Measurements from ENCODE around the gene BCL6.
"Not testable (repeated sequence)": the region's sequence is repeated elsewhere in the genome, so short reads cannot be mapped to it uniquely, and the experiment has no call there.

The BCL6 gene

DNA sequence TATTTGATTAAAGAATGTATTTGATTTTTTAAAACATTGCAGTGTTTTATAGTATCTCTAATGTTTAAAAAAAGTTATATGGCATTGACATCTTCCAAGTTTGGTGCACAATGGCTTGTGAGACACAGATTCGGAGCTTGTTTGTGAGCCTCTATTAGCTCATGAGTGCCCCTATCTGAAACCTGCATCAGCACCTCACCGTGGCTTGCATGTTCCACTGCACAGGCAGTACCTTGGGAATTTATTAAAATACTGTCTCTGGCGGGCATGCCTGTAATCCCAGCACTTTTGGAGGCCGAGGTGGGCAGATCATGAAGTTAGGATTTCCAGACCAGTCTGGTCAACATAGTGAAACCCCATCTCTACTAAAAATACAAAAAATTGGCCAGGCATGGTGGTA lies 36.1 kb downstream of the BCL6 start:
- no peak for DNase-seq

DNA sequence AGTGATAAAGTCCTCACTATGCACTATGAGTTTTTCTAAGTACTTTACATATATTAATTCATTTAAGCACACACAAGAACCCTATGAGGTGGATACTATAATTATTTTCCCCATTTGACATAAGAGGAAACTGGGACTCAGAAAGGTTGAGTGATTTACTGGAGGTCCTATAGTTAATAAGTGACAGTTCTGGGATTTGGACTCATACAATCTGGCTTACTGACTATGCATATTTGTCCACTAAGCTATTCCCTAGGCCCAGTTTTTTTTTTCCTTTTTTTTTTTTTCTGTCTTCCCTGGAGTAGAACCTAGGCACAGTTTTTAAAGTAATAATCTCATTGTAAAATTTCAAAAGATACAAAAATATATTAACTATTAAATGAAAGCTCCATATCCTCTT lies 36.6 kb downstream of the BCL6 start:
- no peak for DNase-seq

DNA sequence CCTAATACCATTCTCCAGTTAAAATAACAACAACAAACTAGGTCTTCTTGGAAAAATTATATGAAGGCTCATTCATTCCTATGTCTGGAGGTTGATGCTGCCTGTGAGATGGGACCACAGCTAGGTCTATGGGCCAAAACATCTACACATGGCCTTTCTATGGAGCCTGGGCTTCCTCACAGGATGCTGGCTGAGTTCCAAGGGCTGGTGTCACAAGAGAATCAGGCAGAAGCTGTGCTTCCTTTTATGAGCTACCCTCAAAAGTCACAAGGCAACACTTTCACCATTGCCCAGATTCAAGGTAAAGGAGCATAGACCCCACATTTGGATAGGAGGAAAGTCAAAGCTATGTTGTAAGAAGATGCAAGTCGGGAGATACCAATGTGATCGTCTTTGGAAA lies 38.3 kb downstream of the BCL6 start:
- no peak for DNase-seq

DNA sequence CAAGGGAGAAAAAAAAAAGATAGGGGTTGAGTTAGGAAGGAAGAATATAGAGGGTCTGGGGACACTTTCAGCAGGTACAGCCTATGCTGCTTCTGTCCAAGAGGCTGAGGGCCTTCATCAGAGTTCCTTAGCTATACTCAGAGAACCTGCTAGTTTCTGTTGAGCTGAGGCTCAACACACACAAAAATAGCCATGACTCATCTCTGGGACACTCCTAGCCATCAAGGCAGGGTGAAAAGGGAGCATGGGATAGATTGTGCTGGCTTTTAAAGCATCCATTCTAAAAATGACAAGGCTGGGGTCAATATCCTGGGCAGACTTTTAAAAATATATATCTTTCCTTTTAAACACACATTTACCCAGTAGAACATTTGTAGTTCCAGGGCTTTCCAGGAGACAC lies 40.1 kb downstream of the BCL6 start:
- DNase-seq, result no peak

DNA sequence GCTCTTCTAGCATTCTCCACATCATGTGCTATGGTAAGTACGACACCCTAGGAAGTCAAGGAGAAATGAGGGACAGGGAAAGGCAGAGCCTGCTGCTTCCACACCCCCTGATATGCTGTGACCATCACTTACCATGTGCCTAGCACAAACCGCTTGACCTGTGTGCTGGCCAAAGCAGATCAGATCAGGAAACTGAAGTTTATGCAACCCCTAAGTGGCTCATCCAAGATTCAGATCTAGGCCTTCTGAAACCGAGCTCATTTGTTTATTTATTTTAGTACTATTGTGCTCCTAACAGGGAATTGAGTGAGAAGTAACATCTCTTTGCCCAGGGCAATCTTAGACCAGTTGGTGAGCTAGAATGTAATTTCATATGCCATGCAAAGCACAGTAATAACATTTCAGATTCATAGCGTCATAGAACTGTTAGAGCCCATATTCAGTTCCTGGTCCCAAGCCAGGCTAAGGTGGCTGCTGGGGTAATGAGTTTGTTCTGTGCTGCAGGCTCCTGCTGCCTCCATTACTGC lies 42.7 kb downstream of the BCL6 start, which contains the start of gene RTP2:
TSS of gene RTP2 (minus strand) at position 51 of the 527 bp plus-strand sequence. CDS start 429 bp downstream, outside the sequence.
- no peak for DNase-seq

DNA sequence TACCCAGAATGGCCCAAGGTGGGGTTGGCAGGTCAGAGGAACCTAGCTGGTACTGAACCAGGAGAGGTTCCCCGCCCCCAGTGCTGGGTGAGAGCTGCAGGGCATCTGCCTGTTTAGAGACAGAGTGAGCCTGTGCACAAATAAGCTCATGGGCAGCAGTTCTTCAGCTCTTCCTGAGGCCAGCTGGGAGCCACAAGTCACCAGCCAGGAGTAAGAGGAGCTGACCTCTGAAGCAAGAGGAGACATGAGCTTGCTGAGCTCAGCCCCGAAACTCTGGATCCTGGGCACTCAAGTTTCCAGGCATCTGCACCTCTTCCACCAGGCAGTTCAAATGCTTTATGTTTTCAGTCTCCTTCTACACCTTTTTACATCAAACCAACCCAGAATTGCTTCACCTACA lies 45.0 kb downstream of the BCL6 start:
- no peak for DNase-seq

DNA sequence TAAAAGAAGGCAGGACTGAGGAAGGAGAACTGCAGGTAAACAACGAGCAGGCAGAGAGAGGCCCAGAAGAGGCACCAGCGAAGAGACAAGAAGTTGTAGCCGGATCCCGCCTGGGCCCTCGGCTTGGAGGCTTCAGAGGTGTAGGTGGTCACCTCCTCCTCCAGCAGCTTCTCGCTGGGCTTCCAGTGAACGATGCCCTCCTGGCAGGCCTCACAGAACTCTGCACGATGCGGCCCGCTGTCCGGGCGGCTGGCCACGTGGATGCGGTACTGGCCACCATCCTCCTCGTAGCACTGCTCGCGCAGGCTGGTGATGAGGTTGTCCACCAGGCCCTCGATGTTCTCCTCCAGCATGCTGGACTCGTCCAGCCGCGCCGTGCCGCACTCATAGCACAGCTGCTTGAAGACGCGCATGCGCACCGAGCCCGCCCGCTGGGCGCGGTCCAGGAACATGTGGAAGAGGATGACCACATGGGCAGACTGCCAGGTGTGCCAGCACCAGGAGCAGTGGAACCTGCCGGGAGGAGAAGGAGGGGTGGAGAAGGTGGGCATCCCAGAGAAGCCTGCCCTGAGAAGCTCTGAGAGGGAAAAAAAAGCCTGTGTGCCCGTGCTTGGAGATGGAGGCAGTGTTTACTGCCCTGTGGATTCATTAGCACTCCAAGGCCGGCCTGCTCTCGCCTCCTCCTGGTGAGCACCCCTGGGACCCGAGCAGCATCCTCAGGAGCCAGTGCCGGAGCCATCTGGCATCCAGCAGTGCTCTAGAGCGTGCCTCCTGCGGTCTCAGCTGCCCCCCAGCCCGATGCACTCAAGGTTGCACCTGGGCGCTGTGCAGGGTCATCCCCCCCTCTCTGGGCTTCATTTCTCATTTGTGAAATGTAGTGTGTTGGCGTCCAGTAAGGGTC lies 46.5 kb downstream of the BCL6 start:
- DNase-seq, result no peak

DNA sequence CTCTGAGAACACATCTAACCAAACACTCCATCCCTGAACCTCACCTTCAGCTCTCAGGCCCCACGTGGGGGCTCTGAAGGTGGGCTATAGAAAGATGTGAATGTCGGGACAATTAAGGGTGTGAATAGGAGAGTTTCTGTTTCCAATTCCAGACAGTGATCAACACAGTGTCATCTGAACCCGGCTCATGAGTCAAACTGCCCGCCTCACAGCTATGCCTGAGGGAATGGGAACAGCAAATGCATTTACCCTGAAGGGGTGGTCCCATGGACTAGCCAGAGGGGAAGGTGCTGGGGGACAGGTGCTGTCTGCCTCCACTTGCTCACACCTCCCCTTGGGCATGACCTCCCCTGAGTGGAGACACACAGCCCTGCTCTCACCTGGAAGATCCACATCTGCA lies 49.2 kb downstream of the BCL6 start:
- no peak for DNase-seq

DNA sequence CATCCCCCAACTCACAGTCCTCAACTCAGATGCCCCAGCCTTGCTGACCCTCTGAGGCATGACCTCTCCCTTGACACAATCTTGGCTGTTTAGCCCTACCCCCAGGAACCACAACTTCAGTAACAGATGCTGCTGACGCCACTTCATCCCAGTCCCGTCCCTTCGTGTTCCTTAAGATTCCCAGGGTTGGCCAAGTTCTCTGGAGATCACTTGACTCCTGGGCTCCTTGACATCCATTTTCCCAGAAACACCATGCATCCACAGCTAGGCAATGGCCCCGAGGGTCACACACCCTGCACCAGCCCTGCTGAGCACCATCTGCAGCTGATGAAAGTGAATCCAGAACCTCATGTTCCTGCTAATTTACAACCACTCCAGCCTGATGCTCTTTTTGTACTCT lies 49.8 kb downstream of the BCL6 start:
- DNase-seq, result no peak

DNA sequence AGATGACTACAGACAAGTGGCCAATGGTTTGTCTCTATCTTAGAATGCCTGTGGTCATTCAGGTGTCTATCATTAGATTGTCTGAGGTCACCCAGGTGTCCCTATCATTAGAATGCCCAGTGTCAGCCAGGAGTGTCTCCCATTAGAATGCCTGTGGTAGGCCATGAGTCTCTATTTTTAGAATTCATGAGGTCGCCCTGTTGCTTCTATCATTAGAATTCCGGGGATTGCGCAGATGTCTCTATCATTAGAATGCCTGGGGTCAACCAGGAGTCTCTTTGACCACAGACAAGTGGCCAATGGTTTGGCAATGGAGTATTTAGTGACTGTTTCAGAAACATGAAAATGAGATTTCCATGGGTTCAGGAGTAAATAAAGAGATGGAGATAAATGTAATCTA lies 50.5 kb downstream of the BCL6 start:
- DNase-seq, result no peak

DNA sequence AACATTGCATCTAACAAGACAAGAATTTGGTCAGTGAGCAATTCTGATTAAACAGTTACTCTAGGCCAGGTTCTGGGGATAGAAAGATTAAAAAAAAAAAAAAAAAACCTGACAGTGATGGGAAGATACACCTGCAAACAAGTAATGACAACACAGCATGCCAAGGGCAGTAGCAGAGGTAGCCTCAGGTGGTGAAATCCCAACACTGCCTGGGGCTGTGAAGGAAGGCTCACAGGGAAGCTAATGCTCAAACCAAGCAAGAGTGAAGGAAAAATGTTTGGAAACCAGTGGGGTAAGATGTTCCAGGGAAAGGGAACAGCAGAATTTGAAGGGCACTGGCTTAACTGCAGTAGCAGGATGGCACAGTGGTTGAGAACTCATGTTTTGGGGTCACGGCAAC lies 51.8 kb downstream of the BCL6 start:
- DNase-seq, result no peak

DNA sequence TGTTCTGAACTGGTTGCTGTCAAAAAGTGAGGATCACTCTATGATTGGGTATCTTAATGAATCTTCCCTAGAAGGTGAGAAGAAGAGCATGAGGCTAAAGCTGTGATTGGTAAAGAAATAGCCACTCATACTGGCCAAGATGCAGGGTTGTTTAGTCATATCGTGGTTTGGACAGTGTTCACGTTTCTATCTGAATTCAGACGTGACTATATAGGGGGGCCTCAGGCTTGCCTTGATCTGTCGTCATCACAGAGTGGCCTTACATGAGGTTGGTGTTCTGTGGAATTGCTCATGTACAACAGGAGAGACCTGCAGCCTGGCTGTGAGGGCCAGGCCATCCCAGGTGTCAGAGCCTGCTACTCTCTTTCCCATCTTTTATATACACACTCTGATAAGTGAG lies 55.3 kb downstream of the BCL6 start:
- DNase-seq, result no peak

DNA sequence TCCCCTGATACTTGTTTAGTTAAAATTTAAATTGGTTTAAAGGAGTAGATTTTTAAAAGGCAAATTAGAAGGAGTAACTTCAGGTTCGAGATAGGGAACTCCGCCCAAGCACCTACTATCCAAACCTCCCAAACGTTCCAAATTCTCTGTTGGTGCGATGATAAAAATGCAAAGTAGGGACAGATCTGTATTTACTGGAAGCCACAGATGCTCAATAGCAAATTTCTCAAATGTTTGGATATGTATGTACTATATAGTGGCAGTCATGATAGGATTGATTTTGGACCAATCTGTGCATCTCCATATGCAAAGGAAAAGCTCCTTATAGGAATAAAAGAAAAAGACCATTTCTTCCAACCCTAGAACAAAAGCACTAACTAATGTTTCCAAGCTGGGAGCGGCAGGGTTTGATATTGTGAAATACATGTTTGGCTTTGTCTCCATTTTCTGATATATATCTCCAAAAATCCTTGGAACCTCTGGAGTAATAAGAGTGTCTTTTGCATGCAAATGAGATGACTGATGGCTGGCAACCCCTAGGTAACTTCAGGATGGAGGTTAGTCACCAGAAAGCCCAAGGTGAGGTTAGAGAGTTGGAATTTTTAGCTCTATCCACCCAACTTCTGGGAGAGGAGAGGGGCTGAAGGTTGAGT lies 58.5 kb downstream of the BCL6 start:
- DNase-seq, result no peak

DNA sequence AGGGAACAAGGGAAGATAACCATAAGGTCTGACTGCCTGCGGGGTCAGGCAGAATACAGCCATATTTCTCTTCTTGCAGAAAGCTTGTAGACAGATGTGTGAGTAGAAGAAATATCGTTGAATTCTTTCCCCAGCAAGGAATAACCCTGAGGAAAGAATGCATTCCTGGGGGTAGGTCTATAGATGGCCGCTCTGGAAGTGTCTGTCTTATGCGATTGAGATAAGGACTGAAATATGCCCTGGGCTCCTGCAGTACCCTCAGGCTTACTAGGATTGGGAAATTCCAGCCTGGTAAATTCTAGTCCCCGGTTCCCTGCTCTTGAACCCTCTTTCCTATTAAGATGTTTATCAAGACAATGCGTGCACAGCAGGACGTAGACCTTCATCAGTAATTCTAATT lies 59.3 kb downstream of the BCL6 start:
- DNase-seq, result no peak

DNA sequence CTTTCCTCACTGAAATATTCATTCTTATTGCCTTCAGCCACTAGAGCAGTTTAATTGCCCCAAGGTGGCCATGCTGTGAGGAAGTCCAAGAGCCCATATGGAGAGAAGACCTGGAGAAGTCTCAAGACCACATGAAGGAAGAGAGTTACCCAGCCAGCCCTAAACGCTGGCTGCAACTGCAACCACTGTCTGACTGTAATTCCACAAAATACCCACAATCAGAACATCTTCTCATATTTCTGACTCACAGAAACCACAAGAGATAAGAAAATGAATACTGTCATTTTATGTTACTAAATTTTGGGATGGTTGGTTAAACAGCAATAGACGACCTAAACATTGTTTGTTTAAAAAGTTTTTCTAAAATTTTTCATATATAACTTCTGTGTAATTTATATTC lies 60.4 kb downstream of the BCL6 start:
- DNase-seq, result no peak

DNA sequence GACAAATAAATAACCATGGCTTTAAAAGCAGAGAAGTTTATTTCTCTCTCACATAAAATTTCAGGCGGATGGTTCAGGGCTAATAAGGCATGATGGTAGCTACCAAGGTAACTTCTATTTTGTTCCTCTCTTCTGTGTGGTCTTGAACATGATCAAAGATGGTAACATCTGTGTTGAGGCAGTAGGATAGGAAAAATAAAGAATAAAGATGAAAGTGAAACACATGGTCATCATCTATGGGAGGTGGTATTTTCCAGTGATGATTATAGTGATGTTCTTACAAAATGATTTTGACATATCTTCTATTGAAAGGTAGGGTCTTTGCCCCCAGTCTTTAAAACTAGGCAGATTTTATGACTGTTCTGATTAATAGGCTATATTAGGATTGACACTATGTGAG lies 60.8 kb downstream of the BCL6 start:
- DNase-seq, result no peak

DNA sequence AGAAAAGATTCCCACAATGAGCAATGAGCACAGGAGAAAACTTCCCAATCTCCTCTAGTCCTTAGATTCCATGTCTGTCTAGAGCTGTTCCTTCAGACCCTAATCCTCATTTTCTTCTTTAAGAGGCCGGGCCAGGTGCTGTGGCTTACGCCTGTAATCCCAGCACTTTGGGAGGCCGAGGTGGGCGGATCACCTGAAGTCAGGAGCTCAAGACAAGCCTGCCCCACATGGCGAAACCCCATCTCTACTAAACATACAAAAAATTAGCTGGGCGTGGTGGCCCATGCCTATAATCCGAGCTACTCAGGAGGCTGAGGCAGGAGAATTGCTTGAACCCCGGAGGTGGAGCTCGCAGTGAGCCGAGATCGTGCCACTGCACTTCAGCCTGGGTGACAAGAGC lies 63.5 kb downstream of the BCL6 start:
- not testable (repeated sequence) for DNase-seq

DNA sequence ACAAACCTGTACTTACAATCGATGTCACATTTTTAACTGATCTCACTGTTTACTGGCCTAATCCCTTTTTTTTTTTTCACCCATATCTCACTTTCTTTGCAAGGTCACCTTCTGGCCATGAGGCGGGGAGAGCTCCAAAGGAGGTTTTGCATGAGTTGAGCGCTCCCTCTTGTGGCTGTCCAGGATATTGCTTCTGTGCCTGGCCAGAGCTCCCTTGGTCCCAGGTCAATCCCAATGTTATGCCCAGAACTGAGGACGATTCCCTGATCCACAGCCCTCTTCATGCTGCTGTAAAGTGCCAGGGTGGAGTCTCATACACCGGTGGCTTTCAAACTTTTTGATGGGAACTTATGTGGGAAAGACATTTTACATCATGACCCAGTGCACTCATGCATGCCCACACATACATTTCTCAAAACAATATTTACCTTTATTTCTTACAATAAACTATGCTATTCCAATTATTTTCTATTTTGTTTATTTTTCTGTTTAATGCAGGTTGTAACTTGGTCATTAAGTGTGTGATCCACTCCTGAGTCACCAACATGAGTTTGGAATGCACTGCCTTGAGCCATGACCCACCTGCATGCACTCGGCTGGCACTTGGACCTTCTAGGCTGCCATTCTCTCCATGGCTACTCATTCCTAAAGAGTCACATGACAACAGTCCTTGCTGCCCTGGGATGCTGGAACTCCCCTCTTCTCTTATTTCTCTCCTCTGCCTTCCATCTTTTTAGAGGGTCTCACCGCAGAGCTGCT lies 65.5 kb downstream of the BCL6 start:
- DNase-seq, result peak; percentile 20

DNA sequence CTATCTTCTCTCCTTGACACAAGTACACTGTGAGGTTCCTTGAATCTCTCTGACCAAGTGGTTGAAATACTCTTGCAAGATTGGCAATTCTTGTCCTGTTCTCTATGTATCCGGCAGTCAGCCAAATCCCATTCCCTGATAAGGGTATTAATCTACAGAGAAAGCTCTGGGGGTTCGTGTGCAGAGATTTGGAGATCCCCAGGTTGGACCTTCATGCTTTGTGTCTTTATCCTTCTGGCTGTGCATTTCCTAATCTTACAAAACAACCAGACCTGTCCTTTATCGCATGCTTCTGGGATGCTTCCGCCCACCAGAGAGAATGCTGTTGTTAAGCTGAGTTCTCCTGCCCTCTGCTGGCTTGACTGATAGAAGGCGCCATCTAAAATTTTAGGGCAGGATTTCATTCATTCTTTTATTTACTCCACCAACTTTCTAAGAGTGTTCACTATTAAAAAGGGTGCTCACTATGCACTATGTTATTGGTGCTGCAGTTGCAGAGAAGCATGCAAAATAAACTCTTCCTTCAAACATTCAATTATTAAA lies 66.5 kb downstream of the BCL6 start:
- peak; percentile 44 for DNase-seq

DNA sequence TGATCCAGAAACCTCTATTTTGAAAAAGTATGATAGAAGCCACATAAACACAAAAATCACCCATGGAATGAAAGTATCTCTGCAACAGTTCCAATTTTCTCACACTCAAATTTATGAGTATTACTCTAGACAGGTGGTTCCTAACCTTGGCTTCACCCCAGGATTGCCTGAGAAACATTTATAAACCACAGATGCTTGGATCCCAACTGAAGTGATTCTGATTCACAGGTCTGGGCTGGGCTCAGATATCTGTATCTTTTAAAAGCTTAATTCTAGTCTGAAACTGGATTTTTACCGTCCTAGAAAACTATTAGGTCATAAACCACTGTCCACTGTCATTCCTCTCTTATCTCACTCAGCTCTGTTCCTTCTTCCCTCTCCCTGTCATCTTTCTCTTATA lies 67.7 kb downstream of the BCL6 start:
- no peak for DNase-seq

DNA sequence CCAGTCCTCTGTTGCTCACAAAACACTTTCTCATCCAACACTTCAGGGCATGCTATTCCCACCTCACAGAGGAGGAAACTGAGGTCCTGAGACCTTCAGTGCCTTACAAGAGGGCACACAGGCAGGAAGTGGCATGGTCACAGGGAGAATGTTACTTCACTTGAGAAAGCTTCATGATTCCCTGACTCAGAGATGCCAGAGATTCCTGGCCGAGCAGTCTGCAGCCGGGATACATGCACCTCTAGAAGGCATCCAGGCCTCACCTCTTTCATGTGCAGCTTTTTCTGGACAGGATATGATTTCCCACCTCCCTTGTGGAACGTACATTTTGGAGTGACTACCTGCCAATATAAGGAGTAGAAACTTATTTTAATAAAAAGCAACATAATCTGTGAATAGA lies 72.3 kb downstream of the BCL6 start:
- no peak for DNase-seq
